GM12878 (cell line): ENCODE results near the gene AP4B1. TPM values are rescaled to one million over a fixed set of nuclear protein-coding genes. Genes with fewer than 3 reads are reported as not detected.

Experiments
- ATAC-seq: fragments of 200-7000 bp; cut with Tn5 transposase; 3 replicates; pipeline ENCODE4 v1.9.1; 2020; ENCODE audit warnings: mild to moderate bottlenecking, moderate library complexity
- BruUV-seq: library from RNA; stranded (reverse); fragments of 400-500 nt; replicated peaks from 2 replicates; lab custom pipeline; 2021; lab: Mats Ljungman, UMichigan
- CTCF ChIA-PET: fragments of 300-600 bp; sonication (Branson Sonifier 250); formaldehyde crosslinking; extraction: SDS; loops from one replicate; lab custom pipeline; 2021; ENCODE audit warnings: inconsistent platforms; lab: Yijun Ruan, JAX
- POLR2A ChIA-PET: fragments of 350-600 bp; formaldehyde crosslinking; extraction: SDS; loops from one replicate; lab custom pipeline; 2021; ENCODE audit warnings: inconsistent platforms; lab: Charles Lee
- RAD21 ChIA-PET: fragments of 300-600 bp; sonication (Branson Sonifier 250); formaldehyde crosslinking; loops from one replicate; lab custom pipeline; 2023; ENCODE audit warnings: antibody characterized with exemption; ENCODE audit not compliant: unreplicated experiment; lab: Charles Lee
- SMC1A ChIA-PET: fragments of 300-600 bp; sonication (Branson Sonifier 250); formaldehyde crosslinking; loops from one replicate; lab custom pipeline; 2023; ENCODE audit not compliant: unreplicated experiment, uncharacterized antibody; lab: Charles Lee
- DNase-seq: peaks from one replicate; pipeline ENCODE4 v3.0.0-alpha.2; 2011; ENCODE audit warnings: low read depth, low spot score
- FAIRE-seq: peaks from 3 replicates; lab custom pipeline; 2011; peaks lifted over from hg19 to GRCh38; lab: Jason Lieb, UNC
- H2AFZ ChIP-seq: 2 replicates; pipeline ENCODE4 v1.6.0; 2011; ENCODE audit warnings: low read depth, low read length, control low read depth; ENCODE audit not compliant: control insufficient read depth
- H3K27ac ChIP-seq: 2 replicates; pipeline ENCODE4 v1.5.1; 2011; ENCODE audit warnings: control low read depth; ENCODE audit not compliant: control insufficient read depth, insufficient read depth
- H3K27me3 ChIP-seq, 2 experiments: replicated peaks in 1 of 2; 2 replicates each; pipeline versions ENCODE4 v1.6.0 to v1.6.1; 2011; ENCODE audit warnings: low read length in 1 of 2; ENCODE audit not compliant: control insufficient read depth in 2 of 2, insufficient read depth in 2 of 2
- H3K36me3 ChIP-seq, 2 experiments: 2 replicates each; pipeline ENCODE4 v1.5.1; 2011; ENCODE audit warnings: low read length in 1 of 2; ENCODE audit not compliant: control insufficient read depth in 2 of 2, insufficient read depth in 2 of 2
- H3K4me1 ChIP-seq: 2 replicates; pipeline ENCODE4 v1.6.1; 2011; ENCODE audit warnings: mild to moderate bottlenecking, low read length, moderate library complexity, mixed read lengths; ENCODE audit not compliant: control insufficient read depth, insufficient read depth
- H3K4me2 ChIP-seq: 2 replicates; pipeline ENCODE4 v1.6.0; 2011; ENCODE audit warnings: control low read depth; ENCODE audit not compliant: control insufficient read depth, insufficient read depth
- H3K4me3 ChIP-seq: fragments of 200-600 bp; sonication (generic); 2 replicates; pipeline ENCODE4 v1.5.1; 2016
- H3K79me2 ChIP-seq: 2 replicates; pipeline ENCODE4 v1.6.0; 2011; ENCODE audit warnings: low read length; ENCODE audit not compliant: control insufficient read depth, insufficient read depth
- H3K9ac ChIP-seq: 2 replicates; pipeline ENCODE4 v1.8.0; 2011; ENCODE audit warnings: low read length, control low read depth, mixed read lengths; ENCODE audit not compliant: control insufficient read depth, insufficient read depth
- H3K9me3 ChIP-seq: replicated peaks from 3 replicates; pipeline ENCODE4 v1.5.1; 2011; ENCODE audit warnings: mild to moderate bottlenecking, low read length; ENCODE audit not compliant: control insufficient read depth, insufficient read depth
- H4K20me1 ChIP-seq: 2 replicates; pipeline ENCODE4 v1.6.0; 2011; ENCODE audit not compliant: control insufficient read depth, insufficient read depth
- ATF2 ChIP-seq: IDR thresholded peaks from 2 replicates; pipeline ENCODE4 v1.6.1; 2012; ENCODE audit warnings: low read length, inconsistent platforms
- BHLHE40 ChIP-seq, 2 experiments: fragments of 450-650 bp in 1 of 2; IDR thresholded peaks; 2 replicates each; pipeline ENCODE4 v1.6.1; 2011 to 2017; ENCODE audit warnings: low read depth in 2 of 2, borderline replicate concordance in 1 of 2, improper control_type of control experiment in 1 of 2, low read length in 1 of 2, mild to moderate bottlenecking in 1 of 2
- BMI1 ChIP-seq: fragments of 450-650 bp; IDR thresholded peaks from 2 replicates; pipeline ENCODE4 v1.6.1; 2016; ENCODE audit warnings: mild to moderate bottlenecking, moderate library complexity, borderline replicate concordance
- CBFB ChIP-seq: IDR thresholded peaks from 2 replicates; pipeline ENCODE4 v1.6.1; 2016; ENCODE audit warnings: antibody characterized with exemption, low read depth
- E4F1 ChIP-seq: fragments of 450-650 bp; IDR thresholded peaks from 2 replicates; pipeline ENCODE4 v1.6.1; 2018; ENCODE audit warnings: borderline replicate concordance, mild to moderate bottlenecking; ENCODE audit not compliant: partially characterized antibody
- FOXM1 ChIP-seq: IDR thresholded peaks from 2 replicates; pipeline ENCODE4 v1.6.1; 2012; ENCODE audit warnings: low read depth, mild to moderate bottlenecking, inconsistent platforms, low read length, moderate library complexity
- HDGF ChIP-seq: fragments of 450-650 bp; IDR thresholded peaks from 2 replicates; pipeline ENCODE4 v1.6.1; 2016; ENCODE audit warnings: antibody characterized with exemption
- LARP7 ChIP-seq: fragments of 450-650 bp; IDR thresholded peaks from 2 replicates; pipeline ENCODE4 v1.6.1; 2017; ENCODE audit warnings: mild to moderate bottlenecking
- NFIC ChIP-seq: IDR thresholded peaks from 2 replicates; pipeline ENCODE4 v1.6.1; 2012; ENCODE audit warnings: low read depth, mild to moderate bottlenecking, inconsistent platforms, low read length, moderate library complexity
- NRF1 ChIP-seq: conservative IDR thresholded peaks from 2 replicates; pipeline ENCODE4 v1.6.1; 2011; ENCODE audit warnings: mild to moderate bottlenecking, low read depth, low read length, improper control_type of control experiment
- POLR2AphosphoS5 ChIP-seq: IDR thresholded peaks from 2 replicates; pipeline ENCODE4 v1.6.1; 2011; ENCODE audit warnings: mild to moderate bottlenecking, low read length, inconsistent platforms
- POU2F2 ChIP-seq: IDR thresholded peaks from 3 replicates; pipeline ENCODE4 v1.6.1; 2011; ENCODE audit warnings: low read depth, mild to moderate bottlenecking, low read length, borderline replicate concordance
- SMARCA5 ChIP-seq: fragments of 450-650 bp; IDR thresholded peaks from 2 replicates; pipeline ENCODE4 v1.6.1; 2017; ENCODE audit warnings: mild to moderate bottlenecking
- SP1 ChIP-seq: IDR thresholded peaks from one replicate; pipeline ENCODE4 v1.6.1; 2011; ENCODE audit warnings: low read depth, low read length
- TARDBP ChIP-seq: IDR thresholded peaks from 2 replicates; pipeline ENCODE4 v1.6.1; 2016; ENCODE audit warnings: borderline replicate concordance
- YY1 ChIP-seq: IDR thresholded peaks from 2 replicates; pipeline ENCODE4 v1.6.1; 2011; ENCODE audit warnings: low read depth, mild to moderate bottlenecking, low read length
- ZZZ3 ChIP-seq: IDR thresholded peaks from 2 replicates; pipeline ENCODE4 v1.6.1; 2011; ENCODE audit warnings: low read depth; ENCODE audit not compliant: control insufficient read depth, insufficient read length
- WGBS: methylation state at CpG from one replicate; pipeline ENCODE4 v1.1.6; 2016; ENCODE audit warnings: low lambda C conversion rate; ENCODE audit not compliant: insufficient replicate concordance, insufficient coverage; ENCODE audit errors: missing lambda C conversion rate; 5-methylcytosine and 5-hydroxymethylcytosine counted together
- in situ Hi-C: fragments of 300-500 bp; cut with MboI; formaldehyde crosslinking; loops from 9 replicates; pipeline ENCODE4 v1.14.3; 2018; ENCODE audit warnings: mixed read lengths
- intact Hi-C: fragments of 100-400 bp; cut with micrococcal nuclease; formaldehyde crosslinking; loops from one replicate; pipeline ENCODE4 v1.14.2; 2022; ENCODE audit not compliant: unreplicated experiment
- polyA plus RNA-seq, 11 experiments: library from polyadenylated mRNA; depleted of rRNA in 4 of 11; unstranded in 6 of 11; stranded (reverse) in 5 of 11; fragments of >200 nt; fragmentation: Nextera tagmentation in 4 of 11; fragmentation: Illumina TruSeq in 1 of 11; extraction: Ambion mirVana in 4 of 11; extraction: Trizol in 1 of 11; gene quantifications; 1 replicate in 1 of 11; 2 replicates in 10 of 11; pipeline versions ENCODE4 v1.2.1 to v1.2.3, GENCODE V29; 2011 to 2016; ENCODE audit warnings: inconsistent platforms in 2 of 11, missing spikeins in 2 of 11, low read depth in 1 of 11
- total RNA-seq, 4 experiments: library from RNA; depleted of rRNA in 3 of 4; stranded (reverse); fragments of >200 nt in 3 of 4; fragmentation: Illumina TruSeq in 1 of 4; extraction: Trizol in 1 of 4; gene quantifications; 2 replicates each; pipeline versions ENCODE4 v1.2.1 to v1.2.3, GENCODE V29; 2013 to 2021
- TF ChIP-seq, protein P1 (sequence below): fragments of 450-650 bp; formaldehyde crosslinking; IDR thresholded peaks from 2 replicates; pipeline ENCODE4 v1.4.0; 2022; ENCODE audit warnings: mild to moderate bottlenecking, moderate library complexity

Gene AP4B1
- total and polyA plus RNA-seq, 10 of the 15 experiments (the other 5 are each of a cell fraction or from before 2014, with no cell fraction given), result 27.2 to 61.0 (median 33.0) TPM

- no TSS peak for BruUV-seq
- H3K79me2 ChIP-seq, result peaks cover 48% of the 10 kb centered on the region
- H3K4me3 ChIP-seq, result peak within 1 kb of the TSS; percentile 89
- in situ Hi-C loops, result no loop called here
- RAD21 ChIA-PET, result interaction anchor here (0.9 to 1.3 kb wide), 5 partner anchors 11 to 33 kb away, joined by 3 to 12 read pairs (median 3); partner anchors contain the start of gene AP4B1
- ATAC-seq, result peak; percentile 87
- 1% methylated on average over 4 of the region's 4 CpGs for WGBS
- intact Hi-C loops, result loop anchor here (1.0 kb wide), 1 partner anchor 12 kb away; no protein-coding TSS in a partner anchor
- CTCF ChIA-PET, result interaction anchor here (0.6 to 1.3 kb wide), 5 partner anchors 12 to 36 kb away, joined by 3 to 7 read pairs (median 4); partner anchors contain the start of gene AP4B1
- H3K9ac ChIP-seq, result peak within 1 kb of the TSS; percentile 86
- SMC1A ChIA-PET, result interaction anchor here (1.1 to 1.3 kb wide), 4 partner anchors 10 to 32 kb away, joined by 3 to 16 read pairs (median 9); partner anchors contain the start of gene AP4B1
- peak; percentile 74 for FAIRE-seq
- peaks cover 0 to 4% of the 10 kb centered on the region in 2 experiments; a peak in 2 of 4 replicates for H3K36me3 ChIP-seq
- peaks cover 47% of the 10 kb centered on the region for H3K4me1 ChIP-seq
- H3K9me3 ChIP-seq, result no peaks in the 10 kb centered on the region
- peak; percentile 90 for DNase-seq
- peak within 1 kb of the TSS; percentile 90 for H2AFZ ChIP-seq
- POLR2A ChIA-PET, result interaction anchor here (1.0 to 1.3 kb wide), 3 partner anchors 10 to 32 kb away, joined by 5 to 12 read pairs (median 9); partner anchors contain the start of gene AP4B1
- H3K27me3 ChIP-seq, result no peaks in the 10 kb centered on the region
- H3K27ac ChIP-seq, result peak within 1 kb of the TSS; percentile 79
- H3K4me2 ChIP-seq, result peak within 1 kb of the TSS; percentile 60
- no peaks in the 10 kb centered on the region for H4K20me1 ChIP-seq
- TF ChIP-seq NFIC (peak; percentile 81; the same call in 1 of the 2 replicates), SMARCA5 (peak; percentile 54; the same call in 1 of the 2 replicates), FOXM1 (peak; percentile 79), HDGF (no peak), ZZZ3 (no peak), NRF1 (no peak), ATF2 (peak; percentile 96), E4F1 (no peak), CBFB (peak; percentile 99), BMI1 (no peak), BHLHE40 (IDR thresholded peaks at IDR 0.05; ENCODE audit: borderline replicate concordance in 1 of 2, low read depth in 2 of 2, low read length in 1 of 2) (peak; percentile 82 to 86; a peak in 3 of 4 replicates), SP1 (peak; percentile 82), POU2F2 (peak; percentile 91), POLR2AphosphoS5 (peak; percentile 95), YY1 (peak; percentile 93), LARP7 (no peak), TARDBP (no peak)
- TF ChIP-seq, protein P1, sequence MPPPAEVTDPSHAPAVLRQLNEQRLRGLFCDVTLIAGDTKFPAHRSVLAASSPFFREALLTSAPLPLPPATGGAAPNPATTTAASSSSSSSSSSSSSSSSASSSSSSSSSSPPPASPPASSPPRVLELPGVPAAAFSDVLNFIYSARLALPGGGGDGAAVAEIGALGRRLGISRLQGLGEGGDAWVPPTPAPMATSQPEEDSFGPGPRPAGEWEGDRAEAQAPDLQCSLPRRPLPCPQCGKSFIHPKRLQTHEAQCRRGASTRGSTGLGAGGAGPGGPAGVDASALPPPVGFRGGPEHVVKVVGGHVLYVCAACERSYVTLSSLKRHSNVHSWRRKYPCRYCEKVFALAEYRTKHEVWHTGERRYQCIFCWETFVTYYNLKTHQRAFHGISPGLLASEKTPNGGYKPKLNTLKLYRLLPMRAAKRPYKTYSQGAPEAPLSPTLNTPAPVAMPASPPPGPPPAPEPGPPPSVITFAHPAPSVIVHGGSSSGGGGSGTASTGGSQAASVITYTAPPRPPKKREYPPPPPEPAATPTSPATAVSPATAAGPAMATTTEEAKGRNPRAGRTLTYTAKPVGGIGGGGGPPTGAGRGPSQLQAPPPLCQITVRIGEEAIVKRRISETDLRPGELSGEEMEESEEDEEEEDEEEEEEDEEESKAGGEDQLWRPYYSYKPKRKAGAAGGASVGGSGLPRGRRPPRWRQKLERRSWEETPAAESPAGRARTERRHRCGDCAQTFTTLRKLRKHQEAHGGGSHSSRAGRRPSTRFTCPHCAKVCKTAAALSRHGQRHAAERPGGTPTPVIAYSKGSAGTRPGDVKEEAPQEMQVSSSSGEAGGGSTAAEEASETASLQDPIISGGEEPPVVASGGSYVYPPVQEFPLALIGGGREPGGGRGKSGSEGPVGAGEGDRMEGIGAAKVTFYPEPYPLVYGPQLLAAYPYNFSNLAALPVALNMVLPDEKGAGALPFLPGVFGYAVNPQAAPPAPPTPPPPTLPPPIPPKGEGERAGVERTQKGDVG, result no peak
Measured at GRCh38 chr1:113871597-113872113, 32.9 kb downstream of the AP4B1 start, which contains the start of gene PTPN22. TSS of gene PTPN22 (minus strand) at chr1:113871712.
